COLO668 (cell line): ENCODE measurements around the gene OR8B3.

Experiments used
- DNase-seq: peaks from one replicate; lab custom pipeline; 2025; ENCODE audit not compliant: unreplicated experiment; lab: John Stamatoyannopoulos, UW

Gene OR8B3

DNA sequence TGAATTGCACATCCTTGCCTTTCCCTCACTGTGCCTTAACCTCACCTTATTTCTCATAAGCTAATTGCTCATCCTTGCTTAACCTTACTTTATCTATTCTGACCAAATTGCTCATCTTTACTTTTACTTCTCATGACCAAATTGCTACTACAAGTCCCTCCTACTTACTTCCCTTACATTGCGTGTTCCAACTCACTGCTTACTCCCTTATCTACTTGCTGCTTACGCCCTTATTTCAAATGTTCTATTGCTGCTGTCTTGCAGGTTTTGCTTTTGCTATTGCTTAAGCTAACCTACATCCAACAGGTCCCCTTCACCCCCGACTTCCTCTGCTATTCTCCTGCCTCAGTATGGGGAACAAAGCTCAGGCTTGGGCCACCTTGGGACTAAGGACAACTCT is 22.5 kb downstream of the OR8B3 start:
- no peak for DNase-seq

DNA sequence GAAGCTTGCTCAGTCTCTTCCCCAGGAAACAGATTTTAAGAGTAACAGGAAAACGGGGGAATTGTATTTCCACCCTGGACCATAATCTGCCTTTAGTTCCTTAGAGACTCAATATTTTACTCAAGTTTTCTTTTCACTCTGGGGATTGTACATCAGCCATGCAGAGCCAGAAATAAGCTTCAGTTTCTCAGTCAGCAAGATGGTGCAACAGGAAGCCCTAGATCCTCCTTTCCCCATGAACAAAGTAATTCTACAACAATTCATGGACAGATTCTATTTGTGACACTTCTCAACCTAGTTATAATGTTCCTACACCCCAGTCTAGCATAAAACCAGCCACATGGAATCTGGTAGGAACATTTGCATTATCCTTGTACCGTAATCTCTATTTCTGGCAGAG is 39.3 kb downstream of the OR8B3 start:
- no peak for DNase-seq

DNA sequence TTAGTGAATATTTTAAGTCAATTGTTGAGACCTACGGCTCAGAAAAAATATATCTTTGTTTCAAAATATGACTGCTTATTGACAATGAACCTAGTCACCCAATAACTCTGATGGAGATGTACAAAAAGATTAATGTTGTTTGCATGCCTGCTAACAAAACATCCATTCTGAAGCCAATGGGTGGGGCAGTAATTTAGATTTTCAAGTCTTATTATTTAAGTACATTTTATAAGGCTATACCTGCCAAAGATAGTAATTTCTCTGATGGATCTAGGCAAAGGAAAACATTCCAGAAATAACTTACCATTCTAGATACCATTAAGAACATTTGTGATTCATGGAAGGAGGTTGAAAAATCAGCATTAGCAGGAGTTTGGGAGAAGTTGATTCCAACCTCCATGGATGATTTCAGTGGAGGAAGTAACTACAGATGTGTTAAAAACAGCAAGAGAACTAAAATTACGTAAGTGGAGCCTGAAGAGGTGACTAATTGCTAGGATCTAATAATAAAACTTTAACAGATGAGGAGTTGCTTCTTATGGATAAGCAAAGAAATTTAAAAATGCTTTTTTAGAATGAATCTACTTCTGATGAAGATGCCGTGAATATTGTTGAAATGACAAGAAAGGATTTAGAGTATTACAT is 52.4 kb downstream of the OR8B3 start:
- no peak for DNase-seq
